H9 (cell line): ENCODE measurements around the gene NUP98. TPM values are rescaled to one million over a fixed set of nuclear protein-coding genes. Genes with fewer than 3 reads are reported as not detected.

Experiments used
- DNase-seq: peaks from one replicate; pipeline ENCODE4 v3.0.0-alpha.2; 2017
- H2AFZ ChIP-seq: one replicate; pipeline ENCODE4 v1.6.1; 2013; ENCODE audit warnings: mild to moderate bottlenecking, low read length, control low read depth, moderate library complexity
- H2AK5ac ChIP-seq: 2 replicates; pipeline ENCODE4 v1.6.1; 2013; ENCODE audit warnings: low read length, control low read depth, mixed read lengths; ENCODE audit not compliant: insufficient read length
- H2BK120ac ChIP-seq: one replicate; pipeline ENCODE4 v1.6.1; 2013; ENCODE audit warnings: low read depth, mild to moderate bottlenecking, low read length, control low read depth, inconsistent platforms; ENCODE audit not compliant: poor library complexity, severe bottlenecking
- H2BK12ac ChIP-seq: 2 replicates; pipeline ENCODE4 v1.6.1; 2013; ENCODE audit warnings: low read length, control low read depth, mixed read lengths, low read depth; ENCODE audit not compliant: insufficient read length
- H2BK15ac ChIP-seq: 2 replicates; pipeline ENCODE4 v1.6.1; 2013; ENCODE audit warnings: low read depth, low read length, control low read depth
- H2BK20ac ChIP-seq: one replicate; pipeline ENCODE4 v1.6.1; 2013; ENCODE audit warnings: low read depth, mild to moderate bottlenecking, low read length, control low read depth, inconsistent platforms; ENCODE audit not compliant: poor library complexity, severe bottlenecking
- H2BK5ac ChIP-seq: 2 replicates; pipeline ENCODE4 v1.6.1; 2013; ENCODE audit warnings: low read length, control low read depth, mixed read lengths; ENCODE audit not compliant: insufficient read length
- H3K14ac ChIP-seq: 2 replicates; pipeline ENCODE4 v1.6.1; 2013; ENCODE audit warnings: low read length, control low read depth; ENCODE audit not compliant: insufficient read depth
- H3K18ac ChIP-seq: 2 replicates; pipeline ENCODE4 v1.6.1; 2013; ENCODE audit warnings: low read depth, mild to moderate bottlenecking, mixed read lengths, low read length, control low read depth; ENCODE audit not compliant: insufficient read length
- H3K23ac ChIP-seq: 2 replicates; pipeline ENCODE4 v1.6.1; 2013; ENCODE audit warnings: low read length, control low read depth, mixed read lengths, low read depth; ENCODE audit not compliant: insufficient read length
- H3K23me2 ChIP-seq: 2 replicates; pipeline ENCODE4 v1.6.1; 2013; ENCODE audit warnings: low read depth, mild to moderate bottlenecking, mixed read lengths, low read length, control low read depth; ENCODE audit not compliant: insufficient read length, poor library complexity, severe bottlenecking
- H3K27ac ChIP-seq: 2 replicates; pipeline ENCODE4 v1.5.1; 2013; ENCODE audit warnings: low read length, control low read depth, mixed read lengths, low read depth; ENCODE audit not compliant: insufficient read length
- H3K27me3 ChIP-seq: 2 replicates; pipeline ENCODE4 v1.6.1; 2013; ENCODE audit warnings: low read length, control low read depth, inconsistent platforms; ENCODE audit not compliant: insufficient read depth
- H3K4ac ChIP-seq: 2 replicates; pipeline ENCODE4 v1.6.1; 2013; ENCODE audit warnings: low read depth, mild to moderate bottlenecking, control low read depth, inconsistent platforms, low read length, moderate library complexity
- H3K4me1 ChIP-seq: 2 replicates; pipeline ENCODE4 v1.6.1; 2013; ENCODE audit warnings: low read length, control low read depth, inconsistent platforms; ENCODE audit not compliant: insufficient read depth
- H3K4me2 ChIP-seq: 2 replicates; pipeline ENCODE4 v1.6.1; 2013; ENCODE audit warnings: low read length, control low read depth, mixed read lengths; ENCODE audit not compliant: insufficient read length, insufficient read depth
- H3K56ac ChIP-seq: 2 replicates; pipeline ENCODE4 v1.6.1; 2013; ENCODE audit warnings: low read depth, mild to moderate bottlenecking, mixed read lengths, low read length, control low read depth; ENCODE audit not compliant: insufficient read length
- H3K79me1 ChIP-seq: 2 replicates; pipeline ENCODE4 v1.6.1; 2013; ENCODE audit warnings: low read depth, mild to moderate bottlenecking, moderate library complexity, low read length, control low read depth, inconsistent platforms; ENCODE audit not compliant: insufficient read depth, poor library complexity, severe bottlenecking
- H3K79me2 ChIP-seq: 2 replicates; pipeline ENCODE4 v1.6.1; 2013; ENCODE audit warnings: low read length, control low read depth, inconsistent platforms; ENCODE audit not compliant: insufficient read depth
- H3K9ac ChIP-seq: 2 replicates; pipeline ENCODE4 v1.6.1; 2013; ENCODE audit warnings: low read length, control low read depth, mixed read lengths; ENCODE audit not compliant: insufficient read length; ENCODE audit errors: extremely low read depth
- H3K9me3 ChIP-seq: one replicate; pipeline ENCODE4 v1.6.1; 2013; ENCODE audit warnings: low read depth, low read length, inconsistent platforms; ENCODE audit not compliant: control insufficient read depth
- H3T11ph ChIP-seq: one replicate; pipeline ENCODE4 v1.6.1; 2013; ENCODE audit warnings: mild to moderate bottlenecking, low read length, control low read depth, inconsistent platforms
- H4K20me1 ChIP-seq: one replicate; pipeline ENCODE4 v1.6.1; 2013; ENCODE audit not compliant: control insufficient read depth, insufficient read length, insufficient read depth
- H4K5ac ChIP-seq: 2 replicates; pipeline ENCODE4 v1.6.1; 2013; ENCODE audit warnings: low read depth, mild to moderate bottlenecking, mixed read lengths, low read length, control low read depth; ENCODE audit not compliant: insufficient read length
- H4K8ac ChIP-seq: replicated peaks from 2 replicates; pipeline ENCODE4 v1.6.1; 2013; ENCODE audit warnings: low read length, control low read depth, mixed read lengths, low read depth; ENCODE audit not compliant: insufficient read length
- H4K91ac ChIP-seq: 2 replicates; pipeline ENCODE4 v1.6.1; 2013; ENCODE audit warnings: low read depth, mild to moderate bottlenecking, moderate library complexity, mixed read lengths, low read length, control low read depth; ENCODE audit not compliant: insufficient read length
- H3K27ac Mint-ChIP-seq, 3 experiments: 2 replicates in 2 of 3; 3 replicates in 1 of 3; pipeline ENCODE4 v1.8.0; 2020 to 2021; ENCODE audit warnings: mixed read lengths in 3 of 3, mild to moderate bottlenecking in 1 of 3, moderate library complexity in 1 of 3
- H3K27me3 Mint-ChIP-seq: 2 replicates; pipeline ENCODE4 v1.8.0; 2021; ENCODE audit warnings: low read depth, mild to moderate bottlenecking, moderate library complexity, mixed read lengths
- H3K36me3 Mint-ChIP-seq, 3 experiments: 2 replicates in 2 of 3; 3 replicates in 1 of 3; pipeline ENCODE4 v1.8.0; 2020 to 2021; ENCODE audit warnings: low read depth in 3 of 3, mixed read lengths in 3 of 3; ENCODE audit not compliant: insufficient read depth in 1 of 3
- H3K4me1 Mint-ChIP-seq, 2 experiments: 2 replicates each; pipeline ENCODE4 v1.8.0; 2020; ENCODE audit warnings: mixed read lengths in 2 of 2
- H3K4me3 Mint-ChIP-seq, 2 experiments: 2 replicates in 1 of 2; 3 replicates in 1 of 2; pipeline ENCODE4 v1.8.0; 2020 to 2021; ENCODE audit warnings: mild to moderate bottlenecking in 2 of 2, mixed read lengths in 2 of 2, moderate library complexity in 1 of 2
- H3K9me3 Mint-ChIP-seq, 2 experiments: 2 replicates in 1 of 2; 3 replicates in 1 of 2; pipeline ENCODE4 v1.8.0; 2020; ENCODE audit warnings: mild to moderate bottlenecking in 2 of 2, mixed read lengths in 2 of 2, moderate library complexity in 1 of 2
- WGBS: extraction: QIAGEN DNeasy Blood & Tissue Kit; methylation state at CpG from one replicate; pipeline ENCODE4 v1.1.7; 2013; ENCODE audit warnings: missing lambda C conversion rate, low lambda C conversion rate, mixed read lengths; ENCODE audit not compliant: insufficient read length; ENCODE audit errors: extremely low coverage; 5-methylcytosine and 5-hydroxymethylcytosine counted together
- total RNA-seq: library from RNA; stranded (reverse); gene quantifications from 2 replicates; pipeline ENCODE4 v1.2.1, GENCODE V29; 2021
- TF ChIP-seq, protein P1 (sequence below): fragments of 200-600 bp; sonication (generic); conservative IDR thresholded peaks from 3 replicates; pipeline ENCODE4 v1.8.0; 2021; ENCODE audit warnings: antibody characterized with exemption, mild to moderate bottlenecking

NUP98 gene
- total RNA-seq, 1 experiment from 2014 or later, result 105 TPM

DNA sequence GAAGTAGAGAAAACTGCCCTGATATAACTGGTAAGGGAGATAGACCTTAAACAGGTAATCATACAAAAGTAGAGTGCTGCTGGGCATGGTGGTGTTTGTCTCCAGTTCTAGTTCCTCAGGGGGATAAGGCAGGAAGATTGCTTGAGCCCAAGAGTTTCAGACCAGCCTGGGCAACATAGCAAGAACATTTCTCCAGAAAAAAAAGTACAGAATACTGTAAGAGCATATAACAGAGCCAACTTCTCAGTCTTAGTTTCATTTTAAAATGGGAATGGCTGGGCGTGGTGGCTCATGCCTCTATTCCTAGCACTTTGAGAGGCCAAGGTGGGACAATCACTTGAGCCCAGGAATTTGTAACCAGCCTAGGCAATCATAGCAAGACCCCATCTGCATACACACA lies 47.9 kb upstream of the NUP98 start:
- Histone ChIP-seq H3K23me2 (peaks cover 6% of the 10 kb centered on the region), H3K23ac (no peak overlapping the region), H4K8ac (no peak overlapping the region), H3K56ac (no peak overlapping the region), H2AK5ac (no peak overlapping the region), H4K91ac (no peak overlapping the region), H3K4me2 (no peak overlapping the region), H3K27ac (no peak overlapping the region), H2AFZ (no peak overlapping the region), H4K20me1 (no peaks in the 10 kb centered on the region), H3K9me3 (no peaks in the 10 kb centered on the region), H2BK5ac (no peak overlapping the region), H3T11ph (no peak overlapping the region), H2BK20ac (no peak overlapping the region), H3K4me1 (no peaks in the 10 kb centered on the region), H2BK12ac (no peak overlapping the region), H3K27me3 (no peaks in the 10 kb centered on the region; the same call in 1 of the 2 replicates), H4K5ac (no peak overlapping the region), H3K79me2 (no peaks in the 10 kb centered on the region), H3K18ac (no peak overlapping the region), H3K79me1 (no peaks in the 10 kb centered on the region), H3K9ac (no peak overlapping the region), H3K14ac (no peak overlapping the region), H3K4ac (no peak overlapping the region), H2BK15ac (no peak overlapping the region), H2BK120ac (no peak overlapping the region)
- WGBS, result no CpG with 5 or more reads among the region's 1 CpG
- Mint-ChIP-seq H3K27me3 (peaks cover 19% of the 10 kb centered on the region), H3K9me3 (no peaks in the 10 kb centered on the region; a peak in 1 of 5 replicates), H3K27ac (no peak overlapping the region), H3K4me3 (no peak overlapping the region), H3K36me3 (no peaks in the 10 kb centered on the region), H3K4me1 (peaks cover 2 to 3% of the 10 kb centered on the region in 2 experiments; a peak in 2 of 4 replicates)
- DNase-seq, result no peak
- TF ChIP-seq, protein P1, sequence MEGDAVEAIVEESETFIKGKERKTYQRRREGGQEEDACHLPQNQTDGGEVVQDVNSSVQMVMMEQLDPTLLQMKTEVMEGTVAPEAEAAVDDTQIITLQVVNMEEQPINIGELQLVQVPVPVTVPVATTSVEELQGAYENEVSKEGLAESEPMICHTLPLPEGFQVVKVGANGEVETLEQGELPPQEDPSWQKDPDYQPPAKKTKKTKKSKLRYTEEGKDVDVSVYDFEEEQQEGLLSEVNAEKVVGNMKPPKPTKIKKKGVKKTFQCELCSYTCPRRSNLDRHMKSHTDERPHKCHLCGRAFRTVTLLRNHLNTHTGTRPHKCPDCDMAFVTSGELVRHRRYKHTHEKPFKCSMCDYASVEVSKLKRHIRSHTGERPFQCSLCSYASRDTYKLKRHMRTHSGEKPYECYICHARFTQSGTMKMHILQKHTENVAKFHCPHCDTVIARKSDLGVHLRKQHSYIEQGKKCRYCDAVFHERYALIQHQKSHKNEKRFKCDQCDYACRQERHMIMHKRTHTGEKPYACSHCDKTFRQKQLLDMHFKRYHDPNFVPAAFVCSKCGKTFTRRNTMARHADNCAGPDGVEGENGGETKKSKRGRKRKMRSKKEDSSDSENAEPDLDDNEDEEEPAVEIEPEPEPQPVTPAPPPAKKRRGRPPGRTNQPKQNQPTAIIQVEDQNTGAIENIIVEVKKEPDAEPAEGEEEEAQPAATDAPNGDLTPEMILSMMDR, result no peak
